B cell (primary cell): ENCODE measurements around the gene APPBP2. TPM values are rescaled to one million over a fixed set of nuclear protein-coding genes. Genes with fewer than 3 reads are reported as not detected.

ENCODE experiments used
- ATAC-seq: fragments of 200-7000 bp; cut with Tn5 transposase; one replicate; pipeline ENCODE4 v1.10.0; 2021; ENCODE audit warnings: low read depth, mild to moderate bottlenecking, moderate number of reproducible peaks, moderate library complexity
- CTCF ChIA-PET: fragments of 350-600 bp; sonication (Branson Sonifier 250); formaldehyde crosslinking; loops from one replicate; lab custom pipeline; 2021; ENCODE audit warnings: antibody characterized with exemption, inconsistent platforms; lab: Charles Lee
- POLR2A ChIA-PET: fragments of 350-600 bp; sonication (Branson Sonifier 250); formaldehyde crosslinking; loops from one replicate; lab custom pipeline; 2021; ENCODE audit warnings: antibody characterized with exemption; lab: Charles Lee
- DNase-seq: peaks from one replicate; pipeline ENCODE4 v3.0.0; 2013
- H2AFZ ChIP-seq: 2 replicates; pipeline ENCODE4 v1.6.1; 2012; ENCODE audit warnings: mild to moderate bottlenecking, low read depth, low read length; ENCODE audit not compliant: insufficient read depth, poor library complexity, severe bottlenecking
- H3K27ac ChIP-seq, 2 donors: 1 replicate in 1 of 2; 2 replicates in 1 of 2; pipeline ENCODE4 v1.5.1; 2012 to 2013; ENCODE audit warnings: low read length in 2 of 2, mild to moderate bottlenecking in 2 of 2, moderate library complexity in 1 of 2
- H3K27me3 ChIP-seq, 4 experiments: fragments of 200-600 bp in 1 of 4; sonication (generic) in 1 of 4; replicated peaks in 1 of 4; 1 replicate in 2 of 4; 2 replicates in 2 of 4; pipeline versions ENCODE4 v1.6.1 to v1.7.0; 2013 to 2016; ENCODE audit warnings: low read length in 3 of 4, mild to moderate bottlenecking in 2 of 4, mixed read lengths in 1 of 4, moderate library complexity in 1 of 4; ENCODE audit not compliant: insufficient read depth in 4 of 4, control insufficient read depth in 3 of 4; ENCODE audit errors: control extremely low read depth in 1 of 4
- H3K36me3 ChIP-seq, 2 experiments: replicated peaks in 1 of 2; 1 replicate in 1 of 2; 2 replicates in 1 of 2; pipeline versions ENCODE4 v1.6.1 to v1.7.1; 2013; ENCODE audit warnings: low read length in 1 of 2; ENCODE audit not compliant: insufficient read depth in 2 of 2, control insufficient read depth in 1 of 2; ENCODE audit errors: control extremely low read depth in 1 of 2, extremely low read depth in 1 of 2
- H3K4me1 ChIP-seq, 2 donors: fragments of 200-600 bp in 1 of 2; sonication (generic) in 1 of 2; 1 replicate in 1 of 2; 2 replicates in 1 of 2; pipeline versions ENCODE4 v1.5.1 to v1.6.1; 2013 to 2017; ENCODE audit warnings: low read length in 2 of 2; ENCODE audit not compliant: control insufficient read depth in 2 of 2, insufficient read depth in 2 of 2
- H3K4me2 ChIP-seq: replicated peaks from 2 replicates; pipeline ENCODE3; 2012; ENCODE audit warnings: mild to moderate bottlenecking, low read depth, low read length; ENCODE audit not compliant: poor library complexity, severe bottlenecking
- H3K4me3 ChIP-seq, 5 experiments: fragments of 200-600 bp in 1 of 5; sonication (generic) in 1 of 5; 1 replicate in 3 of 5; 2 replicates in 2 of 5; pipeline versions ENCODE4 v1.5.1 to v1.7.0; 2011 to 2016; ENCODE audit warnings: low read length in 4 of 5, mild to moderate bottlenecking in 4 of 5, low read depth in 2 of 5, control low read depth in 1 of 5, moderate library complexity in 1 of 5; ENCODE audit not compliant: insufficient read depth in 1 of 5; ENCODE audit errors: control extremely low read depth in 1 of 5, extremely low read depth in 1 of 5
- H3K79me2 ChIP-seq: fragments of 200-600 bp; sonication (generic); one replicate; pipeline ENCODE4 v1.6.0; 2016; ENCODE audit warnings: low read length; ENCODE audit not compliant: control insufficient read depth, insufficient read depth
- H3K9ac ChIP-seq: fragments of 200-600 bp; sonication (generic); 2 replicates; pipeline ENCODE4 v1.6.1; 2017; ENCODE audit warnings: mild to moderate bottlenecking, low read length, moderate library complexity
- H3K9me3 ChIP-seq, 3 donors: one replicate each; pipeline versions ENCODE4 v1.6.1 to v1.7.1; 2013; ENCODE audit warnings: low read length in 2 of 3; ENCODE audit not compliant: control insufficient read depth in 2 of 3, insufficient read depth in 1 of 3; ENCODE audit errors: control extremely low read depth in 1 of 3
- H4K20me1 ChIP-seq: 2 replicates; pipeline ENCODE4 v1.6.0; 2012; ENCODE audit warnings: mild to moderate bottlenecking, low read length; ENCODE audit not compliant: insufficient read depth, control insufficient read depth, poor library complexity, severe bottlenecking
- H3K27ac Mint-ChIP-seq: one replicate; pipeline ENCODE4 v1.8.0; 2021; ENCODE audit warnings: mixed read lengths
- H3K27me3 Mint-ChIP-seq: one replicate; pipeline ENCODE4 v1.8.0; 2021; ENCODE audit warnings: mixed read lengths
- H3K4me1 Mint-ChIP-seq: one replicate; pipeline ENCODE4 v1.8.0; 2021; ENCODE audit warnings: mixed read lengths
- H3K4me3 Mint-ChIP-seq: one replicate; pipeline ENCODE4 v1.8.0; 2021; ENCODE audit warnings: mixed read lengths
- H3K9me3 Mint-ChIP-seq: one replicate; pipeline ENCODE4 v1.8.0; 2022; ENCODE audit warnings: mixed read lengths; ENCODE audit not compliant: insufficient read depth
- EZH2 ChIP-seq: IDR thresholded peaks from 2 replicates; pipeline ENCODE4 v1.6.1; 2012; ENCODE audit warnings: borderline replicate concordance, low read depth, mild to moderate bottlenecking, moderate library complexity, low read length; ENCODE audit not compliant: insufficient read depth, poor library complexity, severe bottlenecking
- WGBS: methylation state at CpG from one replicate; pipeline ENCODE4 v1.1.5; 2013; ENCODE audit warnings: missing lambda C conversion rate; ENCODE audit not compliant: insufficient coverage; 5-methylcytosine and 5-hydroxymethylcytosine counted together
- intact Hi-C: fragments of 100-400 bp; cut with micrococcal nuclease; formaldehyde crosslinking; loops from one replicate; pipeline ENCODE4 v1.10.0; 2022
- polyA plus RNA-seq: library from polyadenylated mRNA; depleted of rRNA; stranded (reverse); fragments of >200 nt; gene quantifications from 2 replicates; pipeline ENCODE4 v1.2.3, GENCODE V29; 2012
- total RNA-seq, 2 donors: library from RNA; stranded (reverse); fragments of 120-200 nt in 1 of 2; gene quantifications; 1 replicate in 1 of 2; 2 replicates in 1 of 2; pipeline versions ENCODE4 v1.2.3 to v1.2.4, GENCODE V29; 2013 to 2022
- TF ChIP-seq, protein P1 (sequence below): fragments of 200-600 bp; IDR thresholded peaks from one replicate; pipeline ENCODE4 v1.8.0; 2022; ENCODE audit warnings: antibody characterized with exemption, mild to moderate bottlenecking

Gene APPBP2
- total and polyA plus RNA-seq, 2 donors (not counting 1 experiment from before 2014, with no cell fraction given), result 6.3 to 38.8 TPM

DNA sequence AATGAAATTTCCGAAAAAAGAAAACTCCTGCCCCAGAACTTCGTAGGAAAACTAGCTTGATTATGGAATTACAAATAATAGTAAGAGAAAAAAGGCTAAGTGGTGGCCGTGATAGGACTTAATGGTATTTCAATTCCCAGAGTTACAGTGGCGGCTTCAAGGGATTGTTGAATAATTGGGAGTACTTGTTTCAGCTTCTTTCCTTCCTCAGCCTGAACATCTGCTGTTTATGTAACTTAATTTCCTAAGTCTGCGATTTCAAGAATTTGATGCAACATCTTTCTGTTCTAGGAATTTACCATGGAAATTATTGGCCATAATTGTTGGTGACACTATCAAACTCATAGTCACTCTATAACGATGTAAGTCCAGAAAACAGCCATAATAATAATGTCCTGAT is 684 bp upstream of the APPBP2 start:
- H3K4me2 ChIP-seq, result peak overlapping the region; percentile 82
- DNase-seq (no peak), ATAC-seq (no peak)
- Mint-ChIP-seq H3K27me3 (no peaks in the 10 kb centered on the region), H3K4me1 (peaks cover 40% of the 10 kb centered on the region), H3K27ac (peak overlapping the region; percentile 98), H3K4me3 (peak overlapping the region; percentile 100), H3K9me3 (no peaks in the 10 kb centered on the region)
- no peak for TF ChIP-seq EZH2
- TF ChIP-seq, protein P1, sequence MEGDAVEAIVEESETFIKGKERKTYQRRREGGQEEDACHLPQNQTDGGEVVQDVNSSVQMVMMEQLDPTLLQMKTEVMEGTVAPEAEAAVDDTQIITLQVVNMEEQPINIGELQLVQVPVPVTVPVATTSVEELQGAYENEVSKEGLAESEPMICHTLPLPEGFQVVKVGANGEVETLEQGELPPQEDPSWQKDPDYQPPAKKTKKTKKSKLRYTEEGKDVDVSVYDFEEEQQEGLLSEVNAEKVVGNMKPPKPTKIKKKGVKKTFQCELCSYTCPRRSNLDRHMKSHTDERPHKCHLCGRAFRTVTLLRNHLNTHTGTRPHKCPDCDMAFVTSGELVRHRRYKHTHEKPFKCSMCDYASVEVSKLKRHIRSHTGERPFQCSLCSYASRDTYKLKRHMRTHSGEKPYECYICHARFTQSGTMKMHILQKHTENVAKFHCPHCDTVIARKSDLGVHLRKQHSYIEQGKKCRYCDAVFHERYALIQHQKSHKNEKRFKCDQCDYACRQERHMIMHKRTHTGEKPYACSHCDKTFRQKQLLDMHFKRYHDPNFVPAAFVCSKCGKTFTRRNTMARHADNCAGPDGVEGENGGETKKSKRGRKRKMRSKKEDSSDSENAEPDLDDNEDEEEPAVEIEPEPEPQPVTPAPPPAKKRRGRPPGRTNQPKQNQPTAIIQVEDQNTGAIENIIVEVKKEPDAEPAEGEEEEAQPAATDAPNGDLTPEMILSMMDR, result no peak
- H3K27me3 ChIP-seq, result no peaks in the 10 kb centered on the region
- peaks cover 17 to 21% of the 10 kb centered on the region in 2 donors for H3K4me1 ChIP-seq
- H3K4me3 ChIP-seq, result peak overlapping the region; percentile 66 to 98 (median 96)
- H2AFZ ChIP-seq, result peak overlapping the region; percentile 99
- peak overlapping the region; percentile 98 for H3K9ac ChIP-seq
- H3K27ac ChIP-seq, result peak overlapping the region in 1 of 2 donors; percentile 94
- intact Hi-C loops, result loop anchor here (1.0 kb wide), 2 partner anchors 74 to 151 kb away; partner anchors contain the start of genes BCAS3 and PPM1D
- WGBS, result no CpG with 5 or more reads among the region's 6 CpGs
- ChIA-PET CTCF (interaction anchor here (1.0 to 1.5 kb wide), 3 partner anchors 43 to 112 kb away, joined by 3 to 5 read pairs (median 3); no protein-coding TSS in a partner anchor), POLR2A (interaction anchor here (1.1 kb wide), 1 partner anchor 73 kb away, joined by 3 read pairs; the partner anchor contains the start of gene PPM1D)
- no peaks in the 10 kb centered on the region for H3K9me3 ChIP-seq
- peaks cover 65% of the 10 kb centered on the region for H3K79me2 ChIP-seq
- no peaks in the 10 kb centered on the region for H3K36me3 ChIP-seq
- H4K20me1 ChIP-seq, result peaks cover 7% of the 10 kb centered on the region

DNA sequence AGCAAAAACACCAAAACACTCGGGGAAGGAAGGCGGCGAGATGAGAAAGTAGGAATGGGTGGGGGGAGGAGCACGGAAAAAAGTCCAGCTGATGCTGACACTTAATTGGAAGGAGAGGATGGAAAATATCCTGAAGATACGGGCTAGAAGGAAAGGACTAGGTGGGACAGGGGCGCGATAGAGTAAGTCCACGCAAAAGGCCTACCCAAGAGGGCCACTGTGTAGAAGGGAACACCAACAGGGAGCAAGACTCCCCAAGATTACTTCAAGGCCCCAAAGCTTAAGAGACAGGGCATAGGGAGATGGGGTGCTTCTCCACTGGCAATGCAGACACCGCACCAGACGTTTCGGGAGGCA is 736 bp downstream of the APPBP2 start:
- peak overlapping the region; percentile 99 for H2AFZ ChIP-seq
- peak overlapping the region; percentile 100 for H3K4me3 Mint-ChIP-seq
- POLR2A ChIA-PET, result no interaction called here
- TF ChIP-seq EZH2, result no peak
- TF ChIP-seq, protein P1, result no peak
- H3K4me2 ChIP-seq, result peak overlapping the region; percentile 82
- DNase-seq, result no peak
- H3K9me3 ChIP-seq, result no peaks in the 10 kb centered on the region
- H3K4me1 ChIP-seq, result peaks cover 17 to 21% of the 10 kb centered on the region in 2 donors
- no peaks in the 10 kb centered on the region for H3K27me3 ChIP-seq
- intact Hi-C loops, result loop anchor here (2.0 kb wide), 1 partner anchor 43 kb away; no protein-coding TSS in a partner anchor
- H3K9ac ChIP-seq, result peak overlapping the region; percentile 98
- H3K27ac ChIP-seq, result peak overlapping the region; percentile 88 to 94
- no peaks in the 10 kb centered on the region for H3K9me3 Mint-ChIP-seq
- ATAC-seq, result no peak
- H3K36me3 ChIP-seq, result peaks cover 0 to 2% of the 10 kb centered on the region in 2 experiments
- H3K27me3 Mint-ChIP-seq, result no peaks in the 10 kb centered on the region
- WGBS, result under 1% methylated on average over 9 of the region's 11 CpGs
- peaks cover 78% of the 10 kb centered on the region for H3K79me2 ChIP-seq
- H4K20me1 ChIP-seq, result peaks cover 7% of the 10 kb centered on the region
- H3K4me1 Mint-ChIP-seq, result peaks cover 47% of the 10 kb centered on the region
- CTCF ChIA-PET, result interaction anchor here (1.5 kb wide), 1 partner anchor 113 kb away, joined by 3 read pairs; no protein-coding TSS in a partner anchor
- peak overlapping the region; percentile 98 for H3K27ac Mint-ChIP-seq
- H3K4me3 ChIP-seq, result peak overlapping the region; percentile 66 to 98 (median 96)
